Right lobe of liver (tissue), 6 donors: ENCODE data around the gene MYO18A. TPM values are rescaled to one million over a fixed set of nuclear protein-coding genes. Genes with fewer than 3 reads are reported as not detected.

Source experiments
- ATAC-seq, 4 donors: fragments of 200-7000 bp; cut with Tn5 transposase; one replicate each; pipeline ENCODE4 v1.9.1; 2020; ENCODE audit warnings: mild to moderate bottlenecking in 4 of 4, moderate library complexity in 4 of 4
- DNase-seq, 3 donors: peaks; one replicate each; pipeline ENCODE4 v3.0.0-alpha.2; 2020
- H3K27ac ChIP-seq, 3 donors: fragments of 200-600 bp; one replicate each; pipeline ENCODE4 v1.8.0; 2022
- H3K27me3 ChIP-seq, 2 donors: fragments of 200-600 bp; one replicate each; pipeline ENCODE4 v1.8.0; 2022
- H3K36me3 ChIP-seq, 4 donors: fragments of 200-600 bp; sonication (generic) in 1 of 4; one replicate each; pipeline versions ENCODE4 v1.5.1 to v1.8.0; 2017 to 2022; ENCODE audit warnings: control low read depth in 1 of 4
- H3K4me1 ChIP-seq, 4 donors: fragments of 200-600 bp; sonication (generic) in 1 of 4; one replicate each; pipeline versions ENCODE4 v1.5.1 to v1.8.0; 2017 to 2022; ENCODE audit warnings: control low read depth in 1 of 4
- H3K4me3 ChIP-seq, 3 donors: fragments of 200-600 bp; one replicate each; pipeline ENCODE4 v1.8.0; 2022
- H3K9me3 ChIP-seq, 4 donors: fragments of 200-600 bp; sonication (generic) in 1 of 4; one replicate each; pipeline versions ENCODE4 v1.5.1 to v1.8.0; 2017 to 2022; ENCODE audit warnings: control low read depth in 1 of 4
- CTCF ChIP-seq, 4 donors: fragments of 200-600 bp in 3 of 4; fragments of 450-650 bp in 1 of 4; IDR thresholded peaks; one replicate each; pipeline versions ENCODE4 v1.5.1 to v1.8.0; 2016 to 2022; ENCODE audit warnings: antibody characterized with exemption in 4 of 4, mild to moderate bottlenecking in 2 of 4
- POLR2A ChIP-seq: fragments of 450-650 bp; IDR thresholded peaks from one replicate; pipeline ENCODE4 v1.6.1; 2017; ENCODE audit warnings: antibody characterized with exemption, mild to moderate bottlenecking
- WGBS: methylation state at CpG from one replicate; pipeline ENCODE4 v1.1.6; 2018; ENCODE audit warnings: low coverage, low lambda C conversion rate; ENCODE audit not compliant: insufficient coverage; ENCODE audit errors: missing lambda C conversion rate; 5-methylcytosine and 5-hydroxymethylcytosine counted together
- intact Hi-C, 2 donors: fragments of 100-400 bp; cut with DNase I; formaldehyde crosslinking; loops; one replicate each; pipeline versions ENCODE4 v1.11.2 to v1.14.1; 2022
- total RNA-seq, 6 experiments: library from RNA; depleted of rRNA in 2 of 6; stranded (reverse); fragments of >200 nt in 2 of 6; fragmentation: NEBNext Ultra II Directional in 3 of 6; extraction: Animal tissue kit (Norgen Biotek cat#: 25700) in 3 of 6; gene quantifications; one replicate each; pipeline versions ENCODE4 v1.1.0 to v1.2.4, GENCODE V29; 2016 to 2023
- donor health status: DM: no; HTN: yes; CAD: no.
- donor health status: DM: no; HTN: no; CAD: no.
- donor health status: DM: no; HTN: no; CAD: no.
- donor health status: DM: no; HTN: yes; CAD: no.
- donor health status: DM: no; HTN: yes; CAD: no.

MYO18A gene
- total RNA-seq, 6 experiments from 2014 or later = 50.1 to 98.2 (median 81.8) TPM

DNA sequence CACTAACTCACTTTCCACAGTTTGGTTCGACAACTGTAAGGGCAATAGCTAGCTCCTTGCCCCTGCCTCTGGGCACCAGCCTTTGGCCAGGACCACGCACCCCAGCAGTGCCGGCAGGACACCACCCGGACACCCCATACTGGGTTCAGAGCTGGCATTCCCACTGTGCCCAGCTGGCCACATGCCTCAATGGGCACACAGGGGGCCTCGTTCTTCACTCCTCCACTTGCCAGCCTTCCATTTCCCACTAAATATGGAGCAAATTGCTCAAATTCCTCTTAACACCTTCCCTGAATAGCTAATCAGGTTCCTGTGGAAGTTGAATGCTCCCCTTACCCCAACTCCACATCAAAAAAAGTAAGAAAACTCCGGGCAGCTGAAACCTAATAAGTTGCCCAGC lies 84.8 kb downstream of the MYO18A start:
- Histone ChIP-seq H3K27ac (no peak overlapping the region), H3K27me3 (no peaks in the 10 kb centered on the region), H3K4me3 (no peak overlapping the region), H3K36me3 (peaks cover 26 to 98% (median 59%) of the 10 kb centered on the region in 4 donors), H3K9me3 (no peaks in the 10 kb centered on the region), H3K4me1 (no peaks in the 10 kb centered on the region)
- TF ChIP-seq POLR2A (no peak), CTCF (IDR thresholded peaks at IDR 0.05) (no peak)
- ATAC-seq = no peak
- 92% methylated on average over 2 of the region's 6 CpGs for WGBS
- intact Hi-C loops = no loop called here
- DNase-seq = no peak

GRCh38 chr17:29094101-29094708 lies 86.0 kb downstream of the MYO18A start:
- ATAC-seq (no peak), DNase-seq (no peak)
- Histone ChIP-seq H3K36me3 (peaks cover 30 to 99% (median 65%) of the 10 kb centered on the region in 4 donors), H3K4me1 (no peaks in the 10 kb centered on the region), H3K4me3 (no peak overlapping the region), H3K27me3 (no peaks in the 10 kb centered on the region), H3K27ac (no peak overlapping the region), H3K9me3 (no peaks in the 10 kb centered on the region)
- intact Hi-C loops = no loop called here
- TF ChIP-seq POLR2A (no peak), CTCF (IDR thresholded peaks at IDR 0.05) (no peak)
- 81% methylated on average over 4 of the region's 11 CpGs for WGBS

GRCh38 chr17:29093090-29093871 lies 86.9 kb downstream of the MYO18A start:
- 94% methylated on average over 8 of the region's 20 CpGs for WGBS
- peaks cover 30 to 99% (median 62%) of the 10 kb centered on the region in 4 donors for H3K36me3 ChIP-seq
- H3K27ac ChIP-seq = no peak overlapping the region
- no peak for DNase-seq
- no peaks in the 10 kb centered on the region for H3K9me3 ChIP-seq
- ATAC-seq = no peak
- intact Hi-C loops = no loop called here
- H3K4me3 ChIP-seq = no peak overlapping the region
- H3K27me3 ChIP-seq = no peaks in the 10 kb centered on the region
- H3K4me1 ChIP-seq = no peaks in the 10 kb centered on the region
- no peak for TF ChIP-seq POLR2A
- no peak for TF ChIP-seq CTCF (IDR thresholded peaks at IDR 0.05)

- no peak for ATAC-seq
- H3K36me3 ChIP-seq = peaks cover 31 to 97% (median 55%) of the 10 kb centered on the region in 4 donors
- no peaks in the 10 kb centered on the region for H3K9me3 ChIP-seq
- no peaks in the 10 kb centered on the region for H3K27me3 ChIP-seq
- intact Hi-C loops = no loop called here
- H3K27ac ChIP-seq = no peak overlapping the region
- DNase-seq = no peak
- H3K4me1 ChIP-seq = no peaks in the 10 kb centered on the region
- H3K4me3 ChIP-seq = no peak overlapping the region
- 100% methylated on average over 1 of the region's 13 CpGs for WGBS
- TF ChIP-seq POLR2A (no peak), CTCF (IDR thresholded peaks at IDR 0.05) (no peak)
Measured at GRCh38 chr17:29091606-29092289, 88.5 kb downstream of the MYO18A start.
